ENCODE measurements around the gene RPTOR. TPM values are rescaled to one million over a fixed set of nuclear protein-coding genes. Genes with fewer than 3 reads are reported as not detected.
A peak's percentile ranks its signal among the peaks of the same experiment; 100 is the strongest.

Gene RPTOR
- total RNA-seq, 1 experiment from 2014 or later: 30.6 TPM

- H3K27ac ChIP-seq (ENCODE audit: low read length): no peak overlapping the region
- H3K79me2 ChIP-seq (ENCODE audit: low read length): peaks cover 21% of the 10 kb centered on the region
- H3K4me1 ChIP-seq (ENCODE audit: low read length): peaks cover 47% of the 10 kb centered on the region
- no peaks in the 10 kb centered on the region for H3K9me3 ChIP-seq (ENCODE audit: low read length)
- no peaks in the 10 kb centered on the region for H3K27me3 ChIP-seq (ENCODE audit: low read length)
- no peak overlapping the region for H3K9ac ChIP-seq (ENCODE audit: low read length)
- DNase-seq: no peak
- no peak overlapping the region for H3K4me2 ChIP-seq (ENCODE audit: low read depth, low read length, poor library complexity, severe bottlenecking)
- H4K20me1 ChIP-seq (ENCODE audit: insufficient read depth, low read depth, low read length): no peaks in the 10 kb centered on the region
- H3K36me3 ChIP-seq (ENCODE audit: insufficient read depth, low read length): no peaks in the 10 kb centered on the region
- H3K4me3 ChIP-seq (ENCODE audit: low read length): no peak overlapping the region
- H2AFZ ChIP-seq (ENCODE audit: low read length): no peak overlapping the region
- H3K9me2 ChIP-seq (replicated peaks; ENCODE audit: insufficient read depth, low read length): no peaks in the 10 kb centered on the region
Measured at GRCh38 chr17:80774146-80774545, 229.5 kb downstream of the RPTOR start.

GRCh38 chr17:80774643-80775281 is 230.1 kb downstream of the RPTOR start:
- Histone ChIP-seq H3K36me3 (ENCODE audit: insufficient read depth, low read length) (no peaks in the 10 kb centered on the region), H3K27ac (ENCODE audit: low read length) (peak overlapping the region; percentile 79), H2AFZ (ENCODE audit: low read length) (no peak overlapping the region), H3K4me2 (ENCODE audit: low read depth, low read length, poor library complexity, severe bottlenecking) (peak overlapping the region; percentile 16), H3K9ac (ENCODE audit: low read length) (peak overlapping the region; percentile 45), H3K4me3 (ENCODE audit: low read length) (no peak overlapping the region), H3K9me2 (replicated peaks; ENCODE audit: insufficient read depth, low read length) (no peaks in the 10 kb centered on the region), H3K27me3 (ENCODE audit: low read length) (no peaks in the 10 kb centered on the region), H3K4me1 (ENCODE audit: low read length) (peaks cover 53% of the 10 kb centered on the region), H3K9me3 (ENCODE audit: low read length) (no peaks in the 10 kb centered on the region), H3K79me2 (ENCODE audit: low read length) (peaks cover 17% of the 10 kb centered on the region), H4K20me1 (ENCODE audit: insufficient read depth, low read depth, low read length) (no peaks in the 10 kb centered on the region)
- DNase-seq: no peak

- no peak overlapping the region for H2AFZ ChIP-seq (ENCODE audit: low read length)
- H3K9me3 ChIP-seq (ENCODE audit: low read length): no peaks in the 10 kb centered on the region
- peaks cover 64% of the 10 kb centered on the region for H3K4me1 ChIP-seq (ENCODE audit: low read length)
- H3K27ac ChIP-seq (ENCODE audit: low read length): peak overlapping the region; percentile 79
- no peaks in the 10 kb centered on the region for H3K36me3 ChIP-seq (ENCODE audit: insufficient read depth, low read length)
- no peak overlapping the region for H3K9ac ChIP-seq (ENCODE audit: low read length)
- DNase-seq: no peak
- no peaks in the 10 kb centered on the region for H3K27me3 ChIP-seq (ENCODE audit: low read length)
- no peak overlapping the region for H3K4me3 ChIP-seq (ENCODE audit: low read length)
- H4K20me1 ChIP-seq (ENCODE audit: insufficient read depth, low read depth, low read length): no peaks in the 10 kb centered on the region
- no peak overlapping the region for H3K4me2 ChIP-seq (ENCODE audit: low read depth, low read length, poor library complexity, severe bottlenecking)
- H3K79me2 ChIP-seq (ENCODE audit: low read length): peaks cover 17% of the 10 kb centered on the region
- no peaks in the 10 kb centered on the region for H3K9me2 ChIP-seq (replicated peaks; ENCODE audit: insufficient read depth, low read length)
Measured at GRCh38 chr17:80775863-80776262, 231.2 kb downstream of the RPTOR start.

DNA sequence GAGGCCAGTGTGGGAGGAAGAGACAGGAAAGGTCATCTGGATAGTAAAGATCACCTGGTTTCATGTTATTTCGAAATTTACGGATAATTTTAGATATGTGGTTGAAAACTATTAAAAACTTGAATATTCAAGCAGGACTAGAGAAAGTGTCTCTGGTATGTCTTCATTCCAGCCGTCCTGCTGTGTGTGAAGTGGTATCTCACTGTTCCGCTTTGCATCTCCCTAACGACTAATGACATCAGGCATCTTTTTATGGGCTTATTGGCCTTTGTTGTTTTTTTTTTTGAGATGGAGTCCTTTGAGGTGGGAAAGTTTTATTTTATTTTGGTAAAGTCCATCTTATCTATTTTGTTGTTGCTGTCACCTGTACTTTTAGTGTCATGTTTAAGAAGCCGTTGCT is 232.6 kb downstream of the RPTOR start:
- no peak for DNase-seq
- no peak overlapping the region for H3K9ac ChIP-seq (ENCODE audit: low read length)
- H3K36me3 ChIP-seq (ENCODE audit: insufficient read depth, low read length): no peaks in the 10 kb centered on the region
- no peak overlapping the region for H3K27ac ChIP-seq (ENCODE audit: low read length)
- H3K4me3 ChIP-seq (ENCODE audit: low read length): no peak overlapping the region
- H3K4me2 ChIP-seq (ENCODE audit: low read depth, low read length, poor library complexity, severe bottlenecking): no peak overlapping the region
- H3K9me3 ChIP-seq (ENCODE audit: low read length): no peaks in the 10 kb centered on the region
- H3K79me2 ChIP-seq (ENCODE audit: low read length): peaks cover 21% of the 10 kb centered on the region
- no peaks in the 10 kb centered on the region for H4K20me1 ChIP-seq (ENCODE audit: insufficient read depth, low read depth, low read length)
- no peaks in the 10 kb centered on the region for H3K9me2 ChIP-seq (replicated peaks; ENCODE audit: insufficient read depth, low read length)
- peaks cover 71% of the 10 kb centered on the region for H3K4me1 ChIP-seq (ENCODE audit: low read length)
- H2AFZ ChIP-seq (ENCODE audit: low read length): no peak overlapping the region
- H3K27me3 ChIP-seq (ENCODE audit: low read length): no peaks in the 10 kb centered on the region

DNA sequence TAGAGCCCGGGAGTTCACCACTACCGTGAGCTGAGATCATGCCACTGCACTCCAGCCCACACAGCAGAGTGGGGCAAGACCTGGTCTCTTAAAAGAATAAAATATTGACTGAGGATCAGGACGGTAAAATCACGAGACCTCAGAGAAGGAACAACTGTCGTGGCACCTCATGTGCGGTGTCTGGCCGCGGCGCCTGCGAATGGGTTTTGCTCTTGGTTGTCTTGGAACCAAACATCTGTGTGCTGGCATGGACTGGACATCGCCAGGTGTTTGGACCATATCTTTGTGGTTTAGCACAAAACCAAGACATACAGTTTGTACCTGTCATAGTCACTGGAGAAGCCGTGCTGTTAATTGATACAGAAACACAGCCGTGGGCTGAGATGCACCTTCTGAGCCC is 234.1 kb downstream of the RPTOR start:
- H3K9me3 ChIP-seq (ENCODE audit: low read length): no peaks in the 10 kb centered on the region
- no peaks in the 10 kb centered on the region for H3K9me2 ChIP-seq (replicated peaks; ENCODE audit: insufficient read depth, low read length)
- no peaks in the 10 kb centered on the region for H3K36me3 ChIP-seq (ENCODE audit: insufficient read depth, low read length)
- no peak overlapping the region for H2AFZ ChIP-seq (ENCODE audit: low read length)
- no peak overlapping the region for H3K4me2 ChIP-seq (ENCODE audit: low read depth, low read length, poor library complexity, severe bottlenecking)
- peaks cover 25% of the 10 kb centered on the region for H3K79me2 ChIP-seq (ENCODE audit: low read length)
- no peaks in the 10 kb centered on the region for H3K27me3 ChIP-seq (ENCODE audit: low read length)
- peaks cover 63% of the 10 kb centered on the region for H3K4me1 ChIP-seq (ENCODE audit: low read length)
- no peak overlapping the region for H3K9ac ChIP-seq (ENCODE audit: low read length)
- no peaks in the 10 kb centered on the region for H4K20me1 ChIP-seq (ENCODE audit: insufficient read depth, low read depth, low read length)
- H3K4me3 ChIP-seq (ENCODE audit: low read length): no peak overlapping the region
- peak overlapping the region; percentile 95 for H3K27ac ChIP-seq (ENCODE audit: low read length)
- DNase-seq: no peak

DNA sequence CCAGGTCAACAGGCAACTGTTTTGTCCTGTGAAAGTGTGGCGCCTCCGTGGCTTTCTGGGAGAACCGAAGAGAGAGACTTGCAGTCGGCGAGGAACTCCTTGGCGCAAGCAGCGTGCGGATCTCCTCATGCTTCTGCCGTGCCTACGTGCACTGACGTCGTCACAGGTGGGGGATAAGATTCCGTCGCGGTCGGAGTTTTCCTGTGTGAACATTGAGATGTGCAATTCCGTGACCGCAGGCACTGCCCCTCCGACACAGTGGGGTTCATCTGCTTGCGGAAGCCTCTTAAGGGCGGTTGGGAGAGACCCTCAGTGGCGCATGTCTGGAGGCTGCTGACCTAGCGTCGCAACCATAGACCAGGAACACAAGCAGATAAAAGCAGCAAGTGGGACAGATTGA is 234.7 kb downstream of the RPTOR start:
- Histone ChIP-seq H4K20me1 (ENCODE audit: insufficient read depth, low read depth, low read length) (no peaks in the 10 kb centered on the region), H3K9me2 (replicated peaks; ENCODE audit: insufficient read depth, low read length) (no peaks in the 10 kb centered on the region), H3K36me3 (ENCODE audit: insufficient read depth, low read length) (no peaks in the 10 kb centered on the region), H3K9me3 (ENCODE audit: low read length) (no peaks in the 10 kb centered on the region), H3K4me3 (ENCODE audit: low read length) (peak overlapping the region; percentile 57; the same call in 1 of the 2 replicates), H3K27ac (ENCODE audit: low read length) (peak overlapping the region; percentile 95), H3K27me3 (ENCODE audit: low read length) (no peaks in the 10 kb centered on the region), H3K4me2 (ENCODE audit: low read depth, low read length, poor library complexity, severe bottlenecking) (peak overlapping the region; percentile 72), H3K4me1 (ENCODE audit: low read length) (peaks cover 57% of the 10 kb centered on the region), H2AFZ (ENCODE audit: low read length) (no peak overlapping the region), H3K79me2 (ENCODE audit: low read length) (peaks cover 21% of the 10 kb centered on the region), H3K9ac (ENCODE audit: low read length) (peak overlapping the region; percentile 68; the same call in 1 of the 2 replicates)
- DNase-seq: no peak

DNA sequence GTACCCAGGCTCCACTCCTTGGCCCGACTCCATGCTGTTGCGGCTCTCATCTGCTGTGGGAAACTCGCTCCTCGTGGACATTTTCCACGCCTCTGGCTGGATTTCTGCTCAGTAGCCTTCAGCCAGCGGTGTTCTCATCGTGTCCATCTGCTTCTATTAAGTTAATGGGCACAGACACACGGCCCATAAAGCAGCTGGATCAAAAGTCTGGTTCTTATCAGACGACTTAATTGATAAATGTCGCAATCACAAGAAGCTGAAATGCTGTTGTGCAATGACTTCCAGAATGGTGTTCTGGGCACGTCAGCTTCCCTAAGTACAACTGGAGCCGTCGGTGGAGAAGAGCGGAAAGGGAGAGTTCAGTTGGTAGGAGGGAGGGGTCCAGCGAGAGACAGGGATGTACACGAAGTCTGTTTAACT is 235.3 kb downstream of the RPTOR start:
- Histone ChIP-seq H3K9ac (ENCODE audit: low read length) (peak overlapping the region; percentile 68), H3K27ac (ENCODE audit: low read length) (peak overlapping the region; percentile 95), H3K9me2 (replicated peaks; ENCODE audit: insufficient read depth, low read length) (no peaks in the 10 kb centered on the region), H3K4me3 (ENCODE audit: low read length) (peak overlapping the region; percentile 57), H3K79me2 (ENCODE audit: low read length) (peaks cover 21% of the 10 kb centered on the region), H3K9me3 (ENCODE audit: low read length) (no peaks in the 10 kb centered on the region), H3K27me3 (ENCODE audit: low read length) (no peaks in the 10 kb centered on the region), H3K36me3 (ENCODE audit: insufficient read depth, low read length) (no peaks in the 10 kb centered on the region), H2AFZ (ENCODE audit: low read length) (no peak overlapping the region), H3K4me1 (ENCODE audit: low read length) (peaks cover 51% of the 10 kb centered on the region), H3K4me2 (ENCODE audit: low read depth, low read length, poor library complexity, severe bottlenecking) (peak overlapping the region; percentile 72), H4K20me1 (ENCODE audit: insufficient read depth, low read depth, low read length) (no peaks in the 10 kb centered on the region)
- no peak for DNase-seq

- peak; percentile 95 for DNase-seq
- Histone ChIP-seq H3K27me3 (ENCODE audit: low read length) (no peaks in the 10 kb centered on the region), H3K4me2 (ENCODE audit: low read depth, low read length, poor library complexity, severe bottlenecking) (peak overlapping the region; percentile 72), H3K9me2 (replicated peaks; ENCODE audit: insufficient read depth, low read length) (no peaks in the 10 kb centered on the region), H3K27ac (ENCODE audit: low read length) (peak overlapping the region; percentile 95), H3K36me3 (ENCODE audit: insufficient read depth, low read length) (no peaks in the 10 kb centered on the region), H3K9ac (ENCODE audit: low read length) (peak overlapping the region; percentile 68), H2AFZ (ENCODE audit: low read length) (no peak overlapping the region), H3K4me3 (ENCODE audit: low read length) (peak overlapping the region; percentile 57), H3K4me1 (ENCODE audit: low read length) (peaks cover 45% of the 10 kb centered on the region), H4K20me1 (ENCODE audit: insufficient read depth, low read depth, low read length) (no peaks in the 10 kb centered on the region), H3K79me2 (ENCODE audit: low read length) (peaks cover 16% of the 10 kb centered on the region), H3K9me3 (ENCODE audit: low read length) (no peaks in the 10 kb centered on the region)
Measured at GRCh38 chr17:80780381-80781198, 236.0 kb downstream of the RPTOR start.

All from Karpas-422 (cell line).